HG02678 (cell line): ENCODE measurements around the gene C9orf43.
A peak's percentile ranks its signal among the peaks of the same experiment; 100 is the strongest.
"Not testable (repeated sequence)": the region's sequence is repeated elsewhere in the genome, so short reads cannot be mapped to it uniquely, and the experiment has no call there.

ENCODE experiments used
- ATAC-seq: cut with Tn5 transposase; IDR thresholded peaks from one replicate; pipeline ENCODE4 v1.9.1; 2021; ENCODE audit warnings: mild to moderate bottlenecking, moderate library complexity; ENCODE audit not compliant: unreplicated experiment

The C9orf43 gene

GRCh38 chr9:113380869-113381378 is 29.6 kb upstream of the C9orf43 start:
- ATAC-seq, result peak; percentile 51

- ATAC-seq, result not testable (repeated sequence)
Observed at GRCh38 chr9:113381441-113381840, 29.1 kb upstream of the C9orf43 start.

- ATAC-seq, result no peak
Observed at GRCh38 chr9:113381909-113382411, 28.6 kb upstream of the C9orf43 start.

- ATAC-seq, result no peak
Observed at GRCh38 chr9:113386571-113387393, 23.8 kb upstream of the C9orf43 start.

GRCh38 chr9:113387560-113388230 is 22.9 kb upstream of the C9orf43 start:
- no peak for ATAC-seq

- ATAC-seq, result no peak
Observed at GRCh38 chr9:113388833-113389232, 21.7 kb upstream of the C9orf43 start.

- ATAC-seq, result no peak
Observed at GRCh38 chr9:113389451-113389850, 21.1 kb upstream of the C9orf43 start.

GRCh38 chr9:113390192-113390960 is 20.2 kb upstream of the C9orf43 start:
- no peak for ATAC-seq

GRCh38 chr9:113391917-113392316 is 18.6 kb upstream of the C9orf43 start:
- no peak for ATAC-seq

- no peak for ATAC-seq
Observed at GRCh38 chr9:113393281-113393680, 17.3 kb upstream of the C9orf43 start.

GRCh38 chr9:113395000-113395861 is 15.3 kb upstream of the C9orf43 start:
- ATAC-seq, result no peak

GRCh38 chr9:113397203-113397631 is 13.3 kb upstream of the C9orf43 start:
- ATAC-seq, result no peak

GRCh38 chr9:113398796-113399195 is 11.8 kb upstream of the C9orf43 start:
- ATAC-seq, result no peak

GRCh38 chr9:113399646-113400200 is 10.8 kb upstream of the C9orf43 start:
- ATAC-seq, result no peak

- peak; percentile 99 for ATAC-seq
Observed at GRCh38 chr9:113401027-113401792, 9.3 kb upstream of the C9orf43 start, which contains the start of gene ALAD. ALAD (minus strand) TSS chr9:113401284; CDS start chr9:113393559, 7,725 bp downstream.

- ATAC-seq, result no peak
Observed at GRCh38 chr9:113403646-113404045, 6.9 kb upstream of the C9orf43 start.

- ATAC-seq, result not testable (repeated sequence)
Observed at GRCh38 chr9:113406353-113406752, 4.2 kb upstream of the C9orf43 start.

- peak; percentile 33 for ATAC-seq
Observed at GRCh38 chr9:113406873-113407511, 3.6 kb upstream of the C9orf43 start.
